H9 (cell line): ENCODE data around the gene PRR29. TPM values are rescaled to one million over a fixed set of nuclear protein-coding genes. Genes with fewer than 3 reads are reported as not detected.
"Not testable (repeated sequence)": the region's sequence is repeated elsewhere in the genome, so short reads cannot be mapped to it uniquely, and the experiment has no call there.

Experiments
- DNase-seq: peaks from one replicate; pipeline ENCODE4 v3.0.0-alpha.2; 2017
- H2AFZ ChIP-seq: one replicate; pipeline ENCODE4 v1.6.1; 2013; ENCODE audit warnings: mild to moderate bottlenecking, low read length, control low read depth, moderate library complexity
- H2AK5ac ChIP-seq: 2 replicates; pipeline ENCODE4 v1.6.1; 2013; ENCODE audit warnings: low read length, control low read depth, mixed read lengths; ENCODE audit not compliant: insufficient read length
- H2BK120ac ChIP-seq: one replicate; pipeline ENCODE4 v1.6.1; 2013; ENCODE audit warnings: low read depth, mild to moderate bottlenecking, low read length, control low read depth, inconsistent platforms; ENCODE audit not compliant: poor library complexity, severe bottlenecking
- H2BK12ac ChIP-seq: 2 replicates; pipeline ENCODE4 v1.6.1; 2013; ENCODE audit warnings: low read length, control low read depth, mixed read lengths, low read depth; ENCODE audit not compliant: insufficient read length
- H2BK15ac ChIP-seq: 2 replicates; pipeline ENCODE4 v1.6.1; 2013; ENCODE audit warnings: low read depth, low read length, control low read depth
- H2BK20ac ChIP-seq: one replicate; pipeline ENCODE4 v1.6.1; 2013; ENCODE audit warnings: low read depth, mild to moderate bottlenecking, low read length, control low read depth, inconsistent platforms; ENCODE audit not compliant: poor library complexity, severe bottlenecking
- H2BK5ac ChIP-seq: 2 replicates; pipeline ENCODE4 v1.6.1; 2013; ENCODE audit warnings: low read length, control low read depth, mixed read lengths; ENCODE audit not compliant: insufficient read length
- H3K14ac ChIP-seq: 2 replicates; pipeline ENCODE4 v1.6.1; 2013; ENCODE audit warnings: low read length, control low read depth; ENCODE audit not compliant: insufficient read depth
- H3K18ac ChIP-seq: 2 replicates; pipeline ENCODE4 v1.6.1; 2013; ENCODE audit warnings: low read depth, mild to moderate bottlenecking, mixed read lengths, low read length, control low read depth; ENCODE audit not compliant: insufficient read length
- H3K23ac ChIP-seq: 2 replicates; pipeline ENCODE4 v1.6.1; 2013; ENCODE audit warnings: low read length, control low read depth, mixed read lengths, low read depth; ENCODE audit not compliant: insufficient read length
- H3K23me2 ChIP-seq: 2 replicates; pipeline ENCODE4 v1.6.1; 2013; ENCODE audit warnings: low read depth, mild to moderate bottlenecking, mixed read lengths, low read length, control low read depth; ENCODE audit not compliant: insufficient read length, poor library complexity, severe bottlenecking
- H3K27ac ChIP-seq: 2 replicates; pipeline ENCODE4 v1.5.1; 2013; ENCODE audit warnings: low read length, control low read depth, mixed read lengths, low read depth; ENCODE audit not compliant: insufficient read length
- H3K27me3 ChIP-seq: 2 replicates; pipeline ENCODE4 v1.6.1; 2013; ENCODE audit warnings: low read length, control low read depth, inconsistent platforms; ENCODE audit not compliant: insufficient read depth
- H3K4ac ChIP-seq: 2 replicates; pipeline ENCODE4 v1.6.1; 2013; ENCODE audit warnings: low read depth, mild to moderate bottlenecking, control low read depth, inconsistent platforms, low read length, moderate library complexity
- H3K4me1 ChIP-seq: 2 replicates; pipeline ENCODE4 v1.6.1; 2013; ENCODE audit warnings: low read length, control low read depth, inconsistent platforms; ENCODE audit not compliant: insufficient read depth
- H3K4me2 ChIP-seq: 2 replicates; pipeline ENCODE4 v1.6.1; 2013; ENCODE audit warnings: low read length, control low read depth, mixed read lengths; ENCODE audit not compliant: insufficient read length, insufficient read depth
- H3K56ac ChIP-seq: 2 replicates; pipeline ENCODE4 v1.6.1; 2013; ENCODE audit warnings: low read depth, mild to moderate bottlenecking, mixed read lengths, low read length, control low read depth; ENCODE audit not compliant: insufficient read length
- H3K79me1 ChIP-seq: 2 replicates; pipeline ENCODE4 v1.6.1; 2013; ENCODE audit warnings: low read depth, mild to moderate bottlenecking, moderate library complexity, low read length, control low read depth, inconsistent platforms; ENCODE audit not compliant: insufficient read depth, poor library complexity, severe bottlenecking
- H3K79me2 ChIP-seq: 2 replicates; pipeline ENCODE4 v1.6.1; 2013; ENCODE audit warnings: low read length, control low read depth, inconsistent platforms; ENCODE audit not compliant: insufficient read depth
- H3K9ac ChIP-seq: 2 replicates; pipeline ENCODE4 v1.6.1; 2013; ENCODE audit warnings: low read length, control low read depth, mixed read lengths; ENCODE audit not compliant: insufficient read length; ENCODE audit errors: extremely low read depth
- H3K9me3 ChIP-seq: one replicate; pipeline ENCODE4 v1.6.1; 2013; ENCODE audit warnings: low read depth, low read length, inconsistent platforms; ENCODE audit not compliant: control insufficient read depth
- H3T11ph ChIP-seq: one replicate; pipeline ENCODE4 v1.6.1; 2013; ENCODE audit warnings: mild to moderate bottlenecking, low read length, control low read depth, inconsistent platforms
- H4K20me1 ChIP-seq: one replicate; pipeline ENCODE4 v1.6.1; 2013; ENCODE audit not compliant: control insufficient read depth, insufficient read length, insufficient read depth
- H4K5ac ChIP-seq: 2 replicates; pipeline ENCODE4 v1.6.1; 2013; ENCODE audit warnings: low read depth, mild to moderate bottlenecking, mixed read lengths, low read length, control low read depth; ENCODE audit not compliant: insufficient read length
- H4K8ac ChIP-seq: replicated peaks from 2 replicates; pipeline ENCODE4 v1.6.1; 2013; ENCODE audit warnings: low read length, control low read depth, mixed read lengths, low read depth; ENCODE audit not compliant: insufficient read length
- H4K91ac ChIP-seq: 2 replicates; pipeline ENCODE4 v1.6.1; 2013; ENCODE audit warnings: low read depth, mild to moderate bottlenecking, moderate library complexity, mixed read lengths, low read length, control low read depth; ENCODE audit not compliant: insufficient read length
- H3K27ac Mint-ChIP-seq, 3 experiments: 2 replicates in 2 of 3; 3 replicates in 1 of 3; pipeline ENCODE4 v1.8.0; 2020 to 2021; ENCODE audit warnings: mixed read lengths in 3 of 3, mild to moderate bottlenecking in 1 of 3, moderate library complexity in 1 of 3
- H3K27me3 Mint-ChIP-seq: 2 replicates; pipeline ENCODE4 v1.8.0; 2021; ENCODE audit warnings: low read depth, mild to moderate bottlenecking, moderate library complexity, mixed read lengths
- H3K36me3 Mint-ChIP-seq, 3 experiments: 2 replicates in 2 of 3; 3 replicates in 1 of 3; pipeline ENCODE4 v1.8.0; 2020 to 2021; ENCODE audit warnings: low read depth in 3 of 3, mixed read lengths in 3 of 3; ENCODE audit not compliant: insufficient read depth in 1 of 3
- H3K4me1 Mint-ChIP-seq, 2 experiments: 2 replicates each; pipeline ENCODE4 v1.8.0; 2020; ENCODE audit warnings: mixed read lengths in 2 of 2
- H3K4me3 Mint-ChIP-seq, 2 experiments: 2 replicates in 1 of 2; 3 replicates in 1 of 2; pipeline ENCODE4 v1.8.0; 2020 to 2021; ENCODE audit warnings: mild to moderate bottlenecking in 2 of 2, mixed read lengths in 2 of 2, moderate library complexity in 1 of 2
- H3K9me3 Mint-ChIP-seq, 2 experiments: 2 replicates in 1 of 2; 3 replicates in 1 of 2; pipeline ENCODE4 v1.8.0; 2020; ENCODE audit warnings: mild to moderate bottlenecking in 2 of 2, mixed read lengths in 2 of 2, moderate library complexity in 1 of 2
- CTCF ChIP-seq: fragments of 200-600 bp; sonication (generic); conservative IDR thresholded peaks from 3 replicates; pipeline ENCODE4 v1.8.0; 2021; ENCODE audit warnings: antibody characterized with exemption, mild to moderate bottlenecking
- WGBS: extraction: QIAGEN DNeasy Blood & Tissue Kit; methylation state at CpG from one replicate; pipeline ENCODE4 v1.1.7; 2013; ENCODE audit warnings: missing lambda C conversion rate, low lambda C conversion rate, mixed read lengths; ENCODE audit not compliant: insufficient read length; ENCODE audit errors: extremely low coverage; 5-methylcytosine and 5-hydroxymethylcytosine counted together
- total RNA-seq: library from RNA; stranded (reverse); gene quantifications from 2 replicates; pipeline ENCODE4 v1.2.1, GENCODE V29; 2021

The PRR29 gene
- total RNA-seq, 1 experiment from 2014 or later = 0.87 TPM

- H4K5ac ChIP-seq = no peak overlapping the region
- no peak overlapping the region for H2AK5ac ChIP-seq
- DNase-seq = no peak
- peak; percentile 58 for TF ChIP-seq CTCF
- no peak overlapping the region for H3K56ac ChIP-seq
- peaks cover 3% of the 10 kb centered on the region for H3K23me2 ChIP-seq
- no peak overlapping the region for H3K4me2 ChIP-seq
- H3K14ac ChIP-seq = no peak overlapping the region
- Mint-ChIP-seq H3K36me3 (no peaks in the 10 kb centered on the region), H3K27ac (no peak overlapping the region), H3K27me3 (peaks cover 12% of the 10 kb centered on the region), H3K4me3 (no peak overlapping the region), H3K9me3 (peaks cover 0 to 2% of the 10 kb centered on the region in 2 experiments; a peak in 1 of 5 replicates), H3K4me1 (peaks cover 3 to 4% of the 10 kb centered on the region in 2 experiments)
- H3K4ac ChIP-seq = no peak overlapping the region
- no peaks in the 10 kb centered on the region for H3K79me1 ChIP-seq
- H2BK120ac ChIP-seq = no peak overlapping the region
- H3K27ac ChIP-seq = no peak overlapping the region
- H3T11ph ChIP-seq = no peak overlapping the region
- H3K27me3 ChIP-seq = no peaks in the 10 kb centered on the region; the same call in 1 of the 2 replicates
- WGBS = no CpG with 5 or more reads among the region's 2 CpGs
- no peak overlapping the region for H2AFZ ChIP-seq
- no peaks in the 10 kb centered on the region for H3K9me3 ChIP-seq
- H2BK20ac ChIP-seq = no peak overlapping the region
- H3K23ac ChIP-seq = no peak overlapping the region
- no peaks in the 10 kb centered on the region for H3K4me1 ChIP-seq
- no peak overlapping the region for H2BK15ac ChIP-seq
- no peak overlapping the region for H3K9ac ChIP-seq
- no peak overlapping the region for H4K8ac ChIP-seq
- H2BK5ac ChIP-seq = no peak overlapping the region
- no peaks in the 10 kb centered on the region for H4K20me1 ChIP-seq
- H3K18ac ChIP-seq = no peak overlapping the region
- no peak overlapping the region for H2BK12ac ChIP-seq
- H4K91ac ChIP-seq = no peak overlapping the region
- H3K79me2 ChIP-seq = no peaks in the 10 kb centered on the region
Observed at GRCh38 chr17:64017381-64017980, 19.3 kb downstream of the PRR29 start.

GRCh38 chr17:64019551-64019961, 21.4 kb downstream of the PRR29 start:
- not testable (repeated sequence) for H3K9me3 Mint-ChIP-seq, H3K4me1 Mint-ChIP-seq, H2AFZ ChIP-seq

More at GRCh38 chr17:64019551-64019961, 21.4 kb downstream of the PRR29 start:
- not testable (repeated sequence) for H4K91ac ChIP-seq, H3K9me3 ChIP-seq, H4K20me1 ChIP-seq, H3K79me2 ChIP-seq, H3K36me3 Mint-ChIP-seq, H3K56ac ChIP-seq, H3K18ac ChIP-seq, H2BK120ac ChIP-seq, H4K8ac ChIP-seq, H3K27me3 ChIP-seq, H3K4ac ChIP-seq, H2AK5ac ChIP-seq, H3K14ac ChIP-seq, H3K79me1 ChIP-seq, H2BK15ac ChIP-seq, H3K4me2 ChIP-seq, H3K4me1 ChIP-seq, H3K4me3 Mint-ChIP-seq, H3K23ac ChIP-seq, H2BK5ac ChIP-seq, H2BK20ac ChIP-seq, H3K27ac Mint-ChIP-seq, H4K5ac ChIP-seq, H2BK12ac ChIP-seq, H3K23me2 ChIP-seq, H3T11ph ChIP-seq, H3K27ac ChIP-seq, H3K9ac ChIP-seq, DNase-seq
- WGBS = no CpG with 5 or more reads among the region's 9 CpGs
- peaks cover 12% of the 10 kb centered on the region for H3K27me3 Mint-ChIP-seq
